KMS-11 (cell line): ENCODE results near the gene TPM2.
"Not testable (repeated sequence)": the region's sequence is repeated elsewhere in the genome, so short reads cannot be mapped to it uniquely, and the experiment has no call there.

Source experiments
- H2AFZ ChIP-seq: fragments of 200-600 bp; sonication (generic); 2 replicates; pipeline ENCODE4 v1.6.1; 2016; ENCODE audit warnings: antibody characterized with exemption, mixed run types, low read depth
- H3K27ac ChIP-seq: fragments of 200-600 bp; sonication (generic); 2 replicates; pipeline ENCODE4 v1.6.1; 2016; ENCODE audit warnings: mild to moderate bottlenecking, mixed run types
- H3K27me3 ChIP-seq: fragments of 200-600 bp; sonication (generic); 2 replicates; pipeline ENCODE4 v1.6.1; 2017; ENCODE audit warnings: mild to moderate bottlenecking, low read depth, mixed run types, moderate library complexity; ENCODE audit not compliant: insufficient read depth
- H3K36me3 ChIP-seq: fragments of 200-600 bp; sonication (generic); 2 replicates; pipeline ENCODE4 v1.6.1; 2017; ENCODE audit warnings: mild to moderate bottlenecking, mixed run types; ENCODE audit not compliant: insufficient read depth
- H3K4me1 ChIP-seq: fragments of 200-600 bp; sonication (generic); 2 replicates; pipeline ENCODE4 v1.6.1; 2016; ENCODE audit warnings: mild to moderate bottlenecking, low read depth, mixed run types; ENCODE audit not compliant: poor library complexity, severe bottlenecking
- H3K4me2 ChIP-seq: fragments of 200-600 bp; sonication (generic); 2 replicates; pipeline ENCODE4 v1.7.0; 2016; ENCODE audit warnings: mild to moderate bottlenecking, mixed run types
- H3K4me3 ChIP-seq: fragments of 200-600 bp; sonication (generic); IDR thresholded peaks from 2 replicates; pipeline ENCODE4 v1.6.1; 2017; ENCODE audit warnings: low read depth, low read length, mixed read lengths; ENCODE audit not compliant: insufficient read depth
- H3K79me2 ChIP-seq: fragments of 200-600 bp; sonication (generic); 2 replicates; pipeline ENCODE4 v1.6.1; 2016; ENCODE audit warnings: low read depth, mixed run types; ENCODE audit not compliant: insufficient read depth
- H3K9ac ChIP-seq: fragments of 200-600 bp; sonication (generic); 2 replicates; pipeline ENCODE4 v1.6.1; 2016; ENCODE audit warnings: mild to moderate bottlenecking, mixed run types
- H4K20me1 ChIP-seq: fragments of 200-600 bp; sonication (generic); 2 replicates; pipeline ENCODE4 v1.6.1; 2016; ENCODE audit warnings: mild to moderate bottlenecking, mixed run types; ENCODE audit not compliant: insufficient read depth
- TF ChIP-seq, protein P1 (sequence below): fragments of 200-600 bp; sonication (generic); conservative IDR thresholded peaks from 2 replicates; pipeline ENCODE4 v1.6.1; 2017; ENCODE audit warnings: low read depth, mild to moderate bottlenecking, antibody characterized with exemption, low read length, moderate library complexity, mixed read lengths

TPM2 gene

GRCh38 chr9:35649431-35650340 is 40.0 kb downstream of the TPM2 start:
- Histone ChIP-seq H3K79me2 (no peaks in the 10 kb centered on the region), H3K27ac (no peak overlapping the region), H3K4me1 (peaks cover 17% of the 10 kb centered on the region), H4K20me1 (no peaks in the 10 kb centered on the region), H3K36me3 (no peaks in the 10 kb centered on the region), H3K27me3 (no peaks in the 10 kb centered on the region), H3K4me3 (no peak overlapping the region), H3K4me2 (no peak overlapping the region), H2AFZ (no peak overlapping the region), H3K9ac (no peak overlapping the region)
- TF ChIP-seq, protein P1, sequence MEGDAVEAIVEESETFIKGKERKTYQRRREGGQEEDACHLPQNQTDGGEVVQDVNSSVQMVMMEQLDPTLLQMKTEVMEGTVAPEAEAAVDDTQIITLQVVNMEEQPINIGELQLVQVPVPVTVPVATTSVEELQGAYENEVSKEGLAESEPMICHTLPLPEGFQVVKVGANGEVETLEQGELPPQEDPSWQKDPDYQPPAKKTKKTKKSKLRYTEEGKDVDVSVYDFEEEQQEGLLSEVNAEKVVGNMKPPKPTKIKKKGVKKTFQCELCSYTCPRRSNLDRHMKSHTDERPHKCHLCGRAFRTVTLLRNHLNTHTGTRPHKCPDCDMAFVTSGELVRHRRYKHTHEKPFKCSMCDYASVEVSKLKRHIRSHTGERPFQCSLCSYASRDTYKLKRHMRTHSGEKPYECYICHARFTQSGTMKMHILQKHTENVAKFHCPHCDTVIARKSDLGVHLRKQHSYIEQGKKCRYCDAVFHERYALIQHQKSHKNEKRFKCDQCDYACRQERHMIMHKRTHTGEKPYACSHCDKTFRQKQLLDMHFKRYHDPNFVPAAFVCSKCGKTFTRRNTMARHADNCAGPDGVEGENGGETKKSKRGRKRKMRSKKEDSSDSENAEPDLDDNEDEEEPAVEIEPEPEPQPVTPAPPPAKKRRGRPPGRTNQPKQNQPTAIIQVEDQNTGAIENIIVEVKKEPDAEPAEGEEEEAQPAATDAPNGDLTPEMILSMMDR, result no peak

- TF ChIP-seq, protein P1, result peak; percentile 62
- Histone ChIP-seq H4K20me1 (no peaks in the 10 kb centered on the region), H3K27me3 (no peaks in the 10 kb centered on the region), H3K4me2 (peak overlapping the region; percentile 99), H3K36me3 (no peaks in the 10 kb centered on the region), H3K27ac (no peak overlapping the region; the same call in 1 of the 2 replicates), H3K9ac (peak overlapping the region; percentile 60), H3K4me1 (peaks cover 17% of the 10 kb centered on the region), H3K79me2 (no peaks in the 10 kb centered on the region), H2AFZ (peak overlapping the region; percentile 97), H3K4me3 (no peak overlapping the region)
Measured at GRCh38 chr9:35646533-35647265, 43.0 kb downstream of the TPM2 start.

GRCh38 chr9:35646153-35646532 is 43.6 kb downstream of the TPM2 start:
- Histone ChIP-seq H3K36me3 (no peaks in the 10 kb centered on the region), H3K4me2 (peak overlapping the region; percentile 97), H3K9ac (peak overlapping the region; percentile 60), H3K79me2 (no peaks in the 10 kb centered on the region), H3K27ac (no peak overlapping the region; the same call in 1 of the 2 replicates), H3K4me3 (no peak overlapping the region), H3K4me1 (peaks cover 17% of the 10 kb centered on the region), H4K20me1 (no peaks in the 10 kb centered on the region), H2AFZ (peak overlapping the region; percentile 97), H3K27me3 (no peaks in the 10 kb centered on the region)
- TF ChIP-seq, protein P1, result no peak

DNA sequence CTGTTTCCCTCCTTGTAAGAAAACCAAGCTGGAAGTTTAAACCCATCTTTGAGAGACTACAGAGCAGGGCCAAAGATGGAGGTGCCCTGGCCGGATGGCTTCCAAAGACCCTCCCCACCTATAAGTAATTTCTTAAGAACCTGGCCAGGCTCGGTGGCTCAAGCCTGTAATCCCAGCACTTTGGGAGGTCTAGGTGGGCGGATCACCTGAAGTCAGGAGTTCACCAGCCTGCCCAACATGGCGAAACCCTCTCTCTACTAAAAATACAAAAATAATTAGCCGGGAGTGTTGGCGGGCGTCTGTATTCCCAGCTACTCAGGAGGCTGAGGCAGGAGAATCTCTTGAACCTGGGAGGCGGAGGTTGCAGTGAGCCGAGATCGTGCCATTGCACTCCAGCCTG is 44.0 kb downstream of the TPM2 start:
- peak overlapping the region; percentile 97; the same call in 1 of the 2 replicates for H2AFZ ChIP-seq
- not testable (repeated sequence) for H3K27me3 ChIP-seq, H4K20me1 ChIP-seq, H3K36me3 ChIP-seq, H3K9ac ChIP-seq, H3K27ac ChIP-seq, H3K4me3 ChIP-seq, H3K79me2 ChIP-seq
- peaks cover 17% of the 10 kb centered on the region for H3K4me1 ChIP-seq
- peak overlapping the region; percentile 97 for H3K4me2 ChIP-seq
